ENCODE results near the gene ABHD4. TPM values are rescaled to one million over a fixed set of nuclear protein-coding genes. Genes with fewer than 3 reads are reported as not detected.
A peak's percentile ranks its signal among the peaks of the same experiment; 100 is the strongest.
"Not testable (repeated sequence)": the region's sequence is repeated elsewhere in the genome, so short reads cannot be mapped to it uniquely, and the experiment has no call there.

ABHD4 gene
- total RNA-seq, 2 experiments from 2014 or later = 5.6 to 15.6 TPM

DNA sequence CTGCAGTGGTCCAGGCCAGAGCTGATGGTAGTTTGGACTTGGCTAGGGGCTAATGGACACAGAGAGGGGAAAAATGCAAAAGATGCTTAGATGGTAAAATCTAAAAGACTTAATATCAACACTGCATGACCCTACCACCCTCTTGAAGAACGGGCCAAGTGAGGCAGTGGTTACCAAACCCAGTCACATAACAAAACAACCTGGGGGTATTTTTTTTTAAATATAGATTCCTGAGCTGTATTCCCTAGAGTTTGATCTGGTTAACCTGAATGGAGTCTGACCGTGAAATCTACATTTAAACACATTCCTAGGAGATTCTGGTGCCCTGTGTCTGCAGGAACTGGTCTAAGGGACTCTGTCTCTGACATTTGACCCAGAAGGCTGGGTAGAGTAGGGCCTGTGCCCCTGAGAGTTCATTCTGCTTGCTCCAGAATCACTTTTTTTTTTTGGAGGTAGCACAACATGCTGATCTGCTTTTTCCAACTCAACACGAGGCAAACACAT is 15.7 kb downstream of the ABHD4 start:
- CTCF ChIA-PET (ENCODE audit: unreplicated experiment) = interaction anchor here (0.5 kb wide), 1 partner anchor 43 kb away, joined by 3 read pairs; no protein-coding TSS in a partner anchor
- Histone ChIP-seq H3K79me2 (ENCODE audit: insufficient read depth, low read depth, low read length) (no peaks in the 10 kb centered on the region), H3K9me3 (ENCODE audit: low read length) (no peaks in the 10 kb centered on the region), H3K9me2 (ENCODE audit: insufficient read depth, low read length) (no peaks in the 10 kb centered on the region), H3K4me3 (ENCODE audit: low read depth, low read length, poor library complexity, severe bottlenecking) (no peak overlapping the region), H3K4me1 (ENCODE audit: insufficient read depth, low read length, poor library complexity, severe bottlenecking) (peaks cover 8% of the 10 kb centered on the region), H3K27ac (ENCODE audit: low read depth, low read length, poor library complexity, severe bottlenecking) (no peak overlapping the region), H2AFZ (ENCODE audit: low read length) (no peak overlapping the region), H3K4me2 (ENCODE audit: low read length) (no peak overlapping the region), H3K36me3 (ENCODE audit: insufficient read depth, low read length) (peaks cover 10% of the 10 kb centered on the region), H4K20me1 (ENCODE audit: insufficient read depth, low read length) (no peaks in the 10 kb centered on the region)
- TF ChIP-seq EZH2phosphoT487 (IDR thresholded peaks at IDR 0.05; ENCODE audit: borderline replicate concordance, low read depth, low read length) = no peak
- TF ChIP-seq, protein P1, sequence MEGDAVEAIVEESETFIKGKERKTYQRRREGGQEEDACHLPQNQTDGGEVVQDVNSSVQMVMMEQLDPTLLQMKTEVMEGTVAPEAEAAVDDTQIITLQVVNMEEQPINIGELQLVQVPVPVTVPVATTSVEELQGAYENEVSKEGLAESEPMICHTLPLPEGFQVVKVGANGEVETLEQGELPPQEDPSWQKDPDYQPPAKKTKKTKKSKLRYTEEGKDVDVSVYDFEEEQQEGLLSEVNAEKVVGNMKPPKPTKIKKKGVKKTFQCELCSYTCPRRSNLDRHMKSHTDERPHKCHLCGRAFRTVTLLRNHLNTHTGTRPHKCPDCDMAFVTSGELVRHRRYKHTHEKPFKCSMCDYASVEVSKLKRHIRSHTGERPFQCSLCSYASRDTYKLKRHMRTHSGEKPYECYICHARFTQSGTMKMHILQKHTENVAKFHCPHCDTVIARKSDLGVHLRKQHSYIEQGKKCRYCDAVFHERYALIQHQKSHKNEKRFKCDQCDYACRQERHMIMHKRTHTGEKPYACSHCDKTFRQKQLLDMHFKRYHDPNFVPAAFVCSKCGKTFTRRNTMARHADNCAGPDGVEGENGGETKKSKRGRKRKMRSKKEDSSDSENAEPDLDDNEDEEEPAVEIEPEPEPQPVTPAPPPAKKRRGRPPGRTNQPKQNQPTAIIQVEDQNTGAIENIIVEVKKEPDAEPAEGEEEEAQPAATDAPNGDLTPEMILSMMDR (conservative IDR thresholded peaks at IDR 0.05; ENCODE audit: low read length) = no peak
- POLR2A ChIA-PET = no interaction called here
- BruUV-seq (replicated peaks) = no TSS peak
- intact Hi-C loops (cut with micrococcal nuclease; ENCODE audit: unreplicated experiment) = no loop called here
- no peak for DNase-seq (ENCODE audit: low spot score)

DNA sequence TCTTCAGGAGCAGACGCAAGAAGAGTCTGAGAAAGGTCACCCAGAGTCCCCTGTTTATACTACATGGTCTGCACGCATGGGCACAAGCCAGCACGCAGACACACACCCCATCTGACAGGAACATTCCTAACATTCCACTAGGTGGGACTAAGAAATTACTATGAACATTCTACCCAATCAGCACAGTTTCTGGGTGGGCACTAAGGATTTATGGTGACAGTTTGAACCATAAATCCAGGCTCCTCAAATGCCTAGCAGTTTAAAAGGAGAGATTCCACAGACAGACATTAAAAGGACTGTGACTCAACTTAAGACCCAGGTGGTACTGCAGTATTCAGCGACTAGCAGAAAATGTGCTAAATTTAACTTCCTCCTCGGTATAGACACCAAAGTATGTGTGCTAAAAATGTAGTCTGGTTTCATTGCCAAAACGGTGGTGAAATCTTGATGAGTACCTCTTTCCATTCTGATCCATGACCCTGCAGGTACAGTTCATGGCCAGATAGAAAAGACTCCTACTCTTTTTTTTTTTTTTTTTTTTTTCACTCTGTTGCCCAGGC is 16.2 kb downstream of the ABHD4 start:
- ChIA-PET CTCF (ENCODE audit: unreplicated experiment) (no interaction called here), POLR2A (no interaction called here)
- H3K79me2 ChIP-seq (ENCODE audit: insufficient read depth, low read depth, low read length) = no peaks in the 10 kb centered on the region
- H2AFZ ChIP-seq (ENCODE audit: low read length) = no peak overlapping the region
- intact Hi-C loops (cut with micrococcal nuclease; ENCODE audit: unreplicated experiment) = no loop called here
- H3K36me3 ChIP-seq (ENCODE audit: insufficient read depth, low read length) = peaks cover 10% of the 10 kb centered on the region
- TF ChIP-seq, protein P1 (conservative IDR thresholded peaks at IDR 0.05; ENCODE audit: low read length) = no peak
- no peak for TF ChIP-seq EZH2phosphoT487 (IDR thresholded peaks at IDR 0.05; ENCODE audit: borderline replicate concordance, low read depth, low read length)
- peaks cover 8% of the 10 kb centered on the region for H3K4me1 ChIP-seq (ENCODE audit: insufficient read depth, low read length, poor library complexity, severe bottlenecking)
- H4K20me1 ChIP-seq (ENCODE audit: insufficient read depth, low read length) = no peaks in the 10 kb centered on the region
- no peaks in the 10 kb centered on the region for H3K9me2 ChIP-seq (ENCODE audit: insufficient read depth, low read length)
- no TSS peak for BruUV-seq (replicated peaks)
- peak overlapping the region; percentile 6; the same call in 1 of the 2 replicates for H3K4me2 ChIP-seq (ENCODE audit: low read length)
- H3K4me3 ChIP-seq (ENCODE audit: low read depth, low read length, poor library complexity, severe bottlenecking) = no peak overlapping the region
- no peaks in the 10 kb centered on the region for H3K9me3 ChIP-seq (ENCODE audit: low read length)
- no peak overlapping the region for H3K27ac ChIP-seq (ENCODE audit: low read depth, low read length, poor library complexity, severe bottlenecking)
- DNase-seq (ENCODE audit: low spot score) = peak; percentile 20

DNA sequence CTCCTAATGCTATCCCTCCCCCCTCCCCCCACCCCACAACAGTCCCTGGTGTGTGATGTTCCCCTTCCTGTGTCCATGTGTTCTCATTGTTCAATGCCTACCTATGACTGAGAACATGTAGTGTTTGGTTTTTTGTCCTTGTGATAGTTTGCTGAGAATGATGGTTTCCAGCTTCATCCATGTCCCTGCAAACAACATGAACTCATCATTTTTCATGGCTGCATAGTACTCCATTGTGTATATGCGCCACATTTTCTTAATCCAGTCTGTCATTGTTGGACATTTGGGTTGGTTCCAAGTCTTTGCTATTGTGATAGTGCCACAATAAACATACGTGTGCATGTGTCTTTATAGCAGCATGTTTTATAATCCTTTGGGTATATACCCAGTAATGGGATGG is 17.7 kb downstream of the ABHD4 start:
- BruUV-seq (replicated peaks); CTCF ChIA-PET (ENCODE audit: unreplicated experiment); H3K36me3 ChIP-seq (ENCODE audit: insufficient read depth, low read length); H3K4me2 ChIP-seq (ENCODE audit: low read length); H3K9me3 ChIP-seq (ENCODE audit: low read length); DNase-seq (ENCODE audit: low spot score); H3K4me3 ChIP-seq (ENCODE audit: low read depth, low read length, poor library complexity, severe bottlenecking); H3K4me1 ChIP-seq (ENCODE audit: insufficient read depth, low read length, poor library complexity, severe bottlenecking); H3K79me2 ChIP-seq (ENCODE audit: insufficient read depth, low read depth, low read length); intact Hi-C loops (cut with micrococcal nuclease; ENCODE audit: unreplicated experiment); H4K20me1 ChIP-seq (ENCODE audit: insufficient read depth, low read length); H3K27ac ChIP-seq (ENCODE audit: low read depth, low read length, poor library complexity, severe bottlenecking); H3K9me2 ChIP-seq (ENCODE audit: insufficient read depth, low read length); POLR2A ChIA-PET; H2AFZ ChIP-seq (ENCODE audit: low read length): not testable (repeated sequence)
